SK-N-SH treated with all-trans-retinoic acid at 6 μM for 48 hours (cell line): ENCODE measurements around the gene KIAA0319L.

Experiments
- ATAC-seq: fragments of 200-7000 bp; cut with Tn5 transposase; 3 replicates; pipeline ENCODE4 v1.9.1; 2020; ENCODE audit warnings: mild to moderate bottlenecking, moderate library complexity
- ARNTL ChIP-seq: fragments of 450-650 bp; formaldehyde crosslinking; IDR thresholded peaks from 2 replicates; pipeline ENCODE4 v1.5.0; 2020; ENCODE audit warnings: low read depth, mild to moderate bottlenecking, moderate library complexity, borderline replicate concordance
- BACH2 ChIP-seq: fragments of 250-450 bp; sonication (Bioruptor Pico); IDR thresholded peaks from 2 replicates; pipeline ENCODE4 v1.9.0; 2021; ENCODE audit warnings: mild to moderate bottlenecking, borderline replicate concordance
- CSDC2 ChIP-seq: fragments of 250-450 bp; sonication (Bioruptor Pico); IDR thresholded peaks from 2 replicates; pipeline ENCODE4 v1.5.0; 2020; ENCODE audit warnings: mild to moderate bottlenecking, moderate library complexity
- ESRRG ChIP-seq: fragments of 250-450 bp; sonication (Bioruptor Pico); IDR thresholded peaks from 2 replicates; pipeline ENCODE4 v1.6.1; 2021; ENCODE audit warnings: mild to moderate bottlenecking
- ISL1 ChIP-seq: fragments of 250-450 bp; sonication (Bioruptor Pico); IDR thresholded peaks from 2 replicates; pipeline ENCODE4 v2.1.2; 2022; ENCODE audit warnings: mild to moderate bottlenecking, moderate library complexity
- OSR1 ChIP-seq: fragments of 250-450 bp; sonication (Bioruptor Pico); IDR thresholded peaks from 2 replicates; pipeline ENCODE4 v1.8.0; 2022; ENCODE audit warnings: moderate library complexity, mild to moderate bottlenecking, inconsistent platforms
- PPARA ChIP-seq: fragments of 250-450 bp; sonication (Bioruptor Pico); IDR thresholded peaks from 2 replicates; pipeline ENCODE4 v1.5.0; 2020; ENCODE audit warnings: mild to moderate bottlenecking, borderline replicate concordance
- RARB ChIP-seq: fragments of 250-450 bp; sonication (Bioruptor Pico); IDR thresholded peaks from 2 replicates; pipeline ENCODE4 v1.8.0; 2021; ENCODE audit warnings: mild to moderate bottlenecking, moderate library complexity
- SNAI2 ChIP-seq: fragments of 250-450 bp; sonication (Bioruptor Pico); IDR thresholded peaks from 2 replicates; pipeline ENCODE4 v1.5.0; 2020; ENCODE audit warnings: mild to moderate bottlenecking, moderate library complexity
- TCF4 ChIP-seq: fragments of 250-450 bp; sonication (Bioruptor Pico); IDR thresholded peaks from 2 replicates; pipeline ENCODE4 v1.8.0; 2021; ENCODE audit warnings: mild to moderate bottlenecking, moderate library complexity, borderline replicate concordance
- TOX ChIP-seq: fragments of 250-450 bp; sonication (Bioruptor Pico); IDR thresholded peaks from 2 replicates; pipeline ENCODE4 v1.8.0; 2021; ENCODE audit warnings: mild to moderate bottlenecking, moderate library complexity, borderline replicate concordance
- ZC3H10 ChIP-seq: fragments of 250-450 bp; sonication (Bioruptor Pico); IDR thresholded peaks from 2 replicates; pipeline ENCODE4 v1.5.1; 2021; ENCODE audit warnings: mild to moderate bottlenecking, moderate library complexity
- ZFP3 ChIP-seq: fragments of 250-450 bp; sonication (Bioruptor Pico); IDR thresholded peaks from 2 replicates; pipeline ENCODE4 v1.5.0; 2020; ENCODE audit warnings: mild to moderate bottlenecking, moderate library complexity
- ZFP30 ChIP-seq: fragments of 450-650 bp; formaldehyde crosslinking; IDR thresholded peaks from 2 replicates; pipeline ENCODE4 v1.5.0; 2022; ENCODE audit warnings: mild to moderate bottlenecking, moderate library complexity
- ZNF565 ChIP-seq: fragments of 450-650 bp; formaldehyde crosslinking; conservative IDR thresholded peaks from 2 replicates; pipeline ENCODE4 v1.5.0; 2020; ENCODE audit warnings: low read depth, mild to moderate bottlenecking, moderate library complexity
- ZNF70 ChIP-seq: fragments of 450-650 bp; formaldehyde crosslinking; IDR thresholded peaks from 2 replicates; pipeline ENCODE4 v1.5.0; 2020; ENCODE audit warnings: mild to moderate bottlenecking, moderate library complexity
- ZNF8 ChIP-seq: fragments of 450-650 bp; formaldehyde crosslinking; IDR thresholded peaks from 2 replicates; pipeline ENCODE4 v1.5.0; 2020; ENCODE audit warnings: mild to moderate bottlenecking, moderate library complexity
- TF ChIP-seq, protein P1 (sequence below): fragments of 250-450 bp; sonication (Bioruptor Pico); IDR thresholded peaks from 2 replicates; pipeline ENCODE4 v1.5.1; 2020; ENCODE audit warnings: low read depth, mild to moderate bottlenecking, moderate library complexity
- TF ChIP-seq, protein P2 (sequence below): fragments of 250-450 bp; sonication (Bioruptor Pico); IDR thresholded peaks from 2 replicates; pipeline ENCODE4 v1.8.0; 2021; ENCODE audit warnings: low read depth, mild to moderate bottlenecking, moderate library complexity, borderline replicate concordance
- TF ChIP-seq, protein P3 (sequence below): fragments of 250-450 bp; sonication (Bioruptor Pico); IDR thresholded peaks from 2 replicates; pipeline ENCODE4 v1.8.0; 2020; ENCODE audit warnings: mild to moderate bottlenecking, moderate library complexity, borderline replicate concordance
- TF ChIP-seq, protein P4 (sequence below): fragments of 250-450 bp; sonication (Bioruptor Pico); IDR thresholded peaks from 2 replicates; pipeline ENCODE4 v1.5.0; 2020; ENCODE audit warnings: mild to moderate bottlenecking, moderate library complexity
- TF ChIP-seq, protein P5 (sequence below): fragments of 250-450 bp; sonication (Bioruptor Pico); IDR thresholded peaks from 2 replicates; pipeline ENCODE4 v1.5.1; 2021; ENCODE audit warnings: mild to moderate bottlenecking, moderate library complexity

KIAA0319L gene

DNA sequence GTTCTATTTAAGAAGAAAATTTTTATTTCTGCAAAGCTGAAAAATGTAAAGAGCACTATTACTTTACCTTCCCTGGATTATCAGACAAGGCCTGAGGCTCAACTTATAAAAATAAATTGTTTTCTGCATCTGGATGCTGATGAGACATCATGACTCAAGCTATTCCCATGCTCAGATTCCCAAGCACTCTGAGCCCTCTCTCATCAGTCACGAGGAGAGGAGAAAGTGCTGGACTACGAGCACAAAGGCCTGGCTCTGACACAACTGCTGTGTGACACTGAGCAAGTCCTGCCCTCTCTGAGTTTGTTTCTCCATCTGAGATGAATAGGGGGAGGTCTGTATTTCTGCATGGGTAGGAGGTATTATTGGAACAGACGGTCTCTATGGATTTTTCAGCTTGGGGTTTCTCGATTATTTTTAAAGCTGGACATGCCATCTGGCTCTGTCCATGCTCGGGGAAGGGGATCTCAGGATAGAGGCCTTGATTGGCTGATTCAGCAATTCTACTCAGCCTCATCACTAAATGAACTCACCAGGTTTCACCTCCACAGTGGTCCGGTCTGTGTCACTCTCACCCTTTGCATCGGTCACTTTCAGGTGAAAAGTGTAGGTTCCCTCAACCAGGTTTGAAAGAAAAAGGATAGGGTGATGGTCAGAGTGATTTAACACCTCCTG is 107.7 kb downstream of the KIAA0319L start:
- no peak for TF ChIP-seq ZFP30 (CRISPR knock-in tag)
- TF ChIP-seq ZNF565 (CRISPR knock-in tag), result no peak
- TF ChIP-seq, protein P1, sequence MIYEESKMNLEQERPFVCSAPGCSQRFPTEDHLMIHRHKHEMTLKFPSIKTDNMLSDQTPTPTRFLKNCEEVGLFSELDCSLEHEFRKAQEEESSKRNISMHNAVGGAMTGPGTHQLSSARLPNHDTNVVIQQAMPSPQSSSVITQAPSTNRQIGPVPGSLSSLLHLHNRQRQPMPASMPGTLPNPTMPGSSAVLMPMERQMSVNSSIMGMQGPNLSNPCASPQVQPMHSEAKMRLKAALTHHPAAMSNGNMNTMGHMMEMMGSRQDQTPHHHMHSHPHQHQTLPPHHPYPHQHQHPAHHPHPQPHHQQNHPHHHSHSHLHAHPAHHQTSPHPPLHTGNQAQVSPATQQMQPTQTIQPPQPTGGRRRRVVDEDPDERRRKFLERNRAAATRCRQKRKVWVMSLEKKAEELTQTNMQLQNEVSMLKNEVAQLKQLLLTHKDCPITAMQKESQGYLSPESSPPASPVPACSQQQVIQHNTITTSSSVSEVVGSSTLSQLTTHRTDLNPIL, result no peak
- TF ChIP-seq SNAI2, result no peak
- TF ChIP-seq, protein P2, sequence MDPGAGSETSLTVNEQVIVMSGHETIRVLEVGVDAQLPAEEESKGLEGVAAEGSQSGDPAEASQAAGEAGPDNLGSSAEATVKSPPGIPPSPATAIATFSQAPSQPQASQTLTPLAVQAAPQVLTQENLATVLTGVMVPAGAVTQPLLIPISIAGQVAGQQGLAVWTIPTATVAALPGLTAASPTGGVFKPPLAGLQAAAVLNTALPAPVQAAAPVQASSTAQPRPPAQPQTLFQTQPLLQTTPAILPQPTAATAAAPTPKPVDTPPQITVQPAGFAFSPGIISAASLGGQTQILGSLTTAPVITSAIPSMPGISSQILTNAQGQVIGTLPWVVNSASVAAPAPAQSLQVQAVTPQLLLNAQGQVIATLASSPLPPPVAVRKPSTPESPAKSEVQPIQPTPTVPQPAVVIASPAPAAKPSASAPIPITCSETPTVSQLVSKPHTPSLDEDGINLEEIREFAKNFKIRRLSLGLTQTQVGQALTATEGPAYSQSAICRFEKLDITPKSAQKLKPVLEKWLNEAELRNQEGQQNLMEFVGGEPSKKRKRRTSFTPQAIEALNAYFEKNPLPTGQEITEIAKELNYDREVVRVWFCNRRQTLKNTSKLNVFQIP, result no peak
- no peak for TF ChIP-seq RARB (CRISPR knock-in tag)
- no peak for TF ChIP-seq CSDC2 (CRISPR knock-in tag)
- TF ChIP-seq, protein P3, sequence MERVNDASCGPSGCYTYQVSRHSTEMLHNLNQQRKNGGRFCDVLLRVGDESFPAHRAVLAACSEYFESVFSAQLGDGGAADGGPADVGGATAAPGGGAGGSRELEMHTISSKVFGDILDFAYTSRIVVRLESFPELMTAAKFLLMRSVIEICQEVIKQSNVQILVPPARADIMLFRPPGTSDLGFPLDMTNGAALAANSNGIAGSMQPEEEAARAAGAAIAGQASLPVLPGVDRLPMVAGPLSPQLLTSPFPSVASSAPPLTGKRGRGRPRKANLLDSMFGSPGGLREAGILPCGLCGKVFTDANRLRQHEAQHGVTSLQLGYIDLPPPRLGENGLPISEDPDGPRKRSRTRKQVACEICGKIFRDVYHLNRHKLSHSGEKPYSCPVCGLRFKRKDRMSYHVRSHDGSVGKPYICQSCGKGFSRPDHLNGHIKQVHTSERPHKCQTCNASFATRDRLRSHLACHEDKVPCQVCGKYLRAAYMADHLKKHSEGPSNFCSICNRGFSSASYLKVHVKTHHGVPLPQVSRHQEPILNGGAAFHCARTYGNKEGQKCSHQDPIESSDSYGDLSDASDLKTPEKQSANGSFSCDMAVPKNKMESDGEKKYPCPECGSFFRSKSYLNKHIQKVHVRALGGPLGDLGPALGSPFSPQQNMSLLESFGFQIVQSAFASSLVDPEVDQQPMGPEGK (CRISPR knock-in tag), result no peak
- TF ChIP-seq ZC3H10 (CRISPR knock-in tag), result no peak
- TF ChIP-seq TOX (CRISPR knock-in tag), result no peak
- TF ChIP-seq ZNF70 (CRISPR knock-in tag), result no peak
- TF ChIP-seq ESRRG (CRISPR knock-in tag), result no peak
- no peak for TF ChIP-seq BACH2 (CRISPR knock-in tag)
- TF ChIP-seq ARNTL (CRISPR knock-in tag), result no peak
- TF ChIP-seq, protein P4, sequence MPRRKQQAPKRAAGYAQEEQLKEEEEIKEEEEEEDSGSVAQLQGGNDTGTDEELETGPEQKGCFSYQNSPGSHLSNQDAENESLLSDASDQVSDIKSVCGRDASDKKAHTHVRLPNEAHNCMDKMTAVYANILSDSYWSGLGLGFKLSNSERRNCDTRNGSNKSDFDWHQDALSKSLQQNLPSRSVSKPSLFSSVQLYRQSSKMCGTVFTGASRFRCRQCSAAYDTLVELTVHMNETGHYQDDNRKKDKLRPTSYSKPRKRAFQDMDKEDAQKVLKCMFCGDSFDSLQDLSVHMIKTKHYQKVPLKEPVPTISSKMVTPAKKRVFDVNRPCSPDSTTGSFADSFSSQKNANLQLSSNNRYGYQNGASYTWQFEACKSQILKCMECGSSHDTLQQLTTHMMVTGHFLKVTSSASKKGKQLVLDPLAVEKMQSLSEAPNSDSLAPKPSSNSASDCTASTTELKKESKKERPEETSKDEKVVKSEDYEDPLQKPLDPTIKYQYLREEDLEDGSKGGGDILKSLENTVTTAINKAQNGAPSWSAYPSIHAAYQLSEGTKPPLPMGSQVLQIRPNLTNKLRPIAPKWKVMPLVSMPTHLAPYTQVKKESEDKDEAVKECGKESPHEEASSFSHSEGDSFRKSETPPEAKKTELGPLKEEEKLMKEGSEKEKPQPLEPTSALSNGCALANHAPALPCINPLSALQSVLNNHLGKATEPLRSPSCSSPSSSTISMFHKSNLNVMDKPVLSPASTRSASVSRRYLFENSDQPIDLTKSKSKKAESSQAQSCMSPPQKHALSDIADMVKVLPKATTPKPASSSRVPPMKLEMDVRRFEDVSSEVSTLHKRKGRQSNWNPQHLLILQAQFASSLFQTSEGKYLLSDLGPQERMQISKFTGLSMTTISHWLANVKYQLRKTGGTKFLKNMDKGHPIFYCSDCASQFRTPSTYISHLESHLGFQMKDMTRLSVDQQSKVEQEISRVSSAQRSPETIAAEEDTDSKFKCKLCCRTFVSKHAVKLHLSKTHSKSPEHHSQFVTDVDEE (CRISPR knock-in tag), result no peak
- no peak for TF ChIP-seq TCF4
- TF ChIP-seq, protein P5, sequence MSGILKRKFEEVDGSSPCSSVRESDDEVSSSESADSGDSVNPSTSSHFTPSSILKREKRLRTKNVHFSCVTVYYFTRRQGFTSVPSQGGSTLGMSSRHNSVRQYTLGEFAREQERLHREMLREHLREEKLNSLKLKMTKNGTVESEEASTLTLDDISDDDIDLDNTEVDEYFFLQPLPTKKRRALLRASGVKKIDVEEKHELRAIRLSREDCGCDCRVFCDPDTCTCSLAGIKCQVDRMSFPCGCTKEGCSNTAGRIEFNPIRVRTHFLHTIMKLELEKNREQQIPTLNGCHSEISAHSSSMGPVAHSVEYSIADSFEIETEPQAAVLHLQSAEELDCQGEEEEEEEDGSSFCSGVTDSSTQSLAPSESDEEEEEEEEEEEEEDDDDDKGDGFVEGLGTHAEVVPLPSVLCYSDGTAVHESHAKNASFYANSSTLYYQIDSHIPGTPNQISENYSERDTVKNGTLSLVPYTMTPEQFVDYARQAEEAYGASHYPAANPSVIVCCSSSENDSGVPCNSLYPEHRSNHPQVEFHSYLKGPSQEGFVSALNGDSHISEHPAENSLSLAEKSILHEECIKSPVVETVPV (CRISPR knock-in tag), result no peak
- no peak for TF ChIP-seq ZNF8 (CRISPR knock-in tag)
- TF ChIP-seq PPARA (CRISPR knock-in tag), result no peak
- TF ChIP-seq, all 23 proteins: peak for 0
- peak; percentile 51 for ATAC-seq

DNA sequence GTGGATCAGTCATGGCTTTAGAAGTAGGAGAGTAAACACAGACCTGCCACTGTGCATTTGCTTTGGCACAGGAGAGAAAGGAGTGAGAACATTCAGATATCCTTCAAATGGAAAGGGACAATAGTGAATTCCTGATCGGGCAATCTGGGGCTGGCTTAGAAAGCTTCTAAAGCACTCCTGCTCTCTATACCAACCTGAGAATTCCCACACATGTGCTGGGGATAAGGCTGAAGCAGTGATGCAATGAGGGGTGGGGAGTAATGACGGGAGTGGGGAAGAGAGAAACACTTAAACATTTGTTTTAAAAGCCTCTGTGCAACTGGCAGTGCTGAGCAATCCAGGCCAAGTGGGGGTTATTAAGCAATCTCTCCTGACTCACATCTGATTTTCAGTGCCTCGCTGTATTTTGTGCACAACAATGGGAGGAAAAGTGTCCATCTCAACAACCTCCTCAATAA is 108.8 kb downstream of the KIAA0319L start:
- ATAC-seq, result no peak
- TF ChIP-seq RARB (CRISPR knock-in tag) (no peak), ISL1 (CRISPR knock-in tag) (peak; percentile 65), ZFP3 (CRISPR knock-in tag) (0 out of 2 replicates have a peak, but pooled peaks have one; percentile 36)

DNA sequence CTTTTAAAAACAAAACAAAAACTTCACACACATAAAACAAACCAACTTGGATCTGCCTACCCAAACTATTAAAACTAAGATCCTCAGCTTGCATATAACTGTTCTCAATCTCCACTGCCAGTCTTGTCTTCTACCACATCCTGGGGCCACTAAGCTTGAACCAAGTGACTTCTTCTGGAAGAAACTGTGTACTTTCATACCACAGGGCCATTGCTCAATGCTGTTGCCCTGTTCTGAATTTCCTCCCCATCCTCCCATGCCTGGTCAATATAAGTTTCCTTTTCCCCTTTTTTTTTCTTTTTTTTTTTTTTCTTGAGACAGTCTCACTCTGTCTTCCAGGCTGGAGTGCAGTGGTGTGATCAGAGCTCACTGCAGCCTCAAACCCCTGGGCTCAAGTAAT is 109.9 kb downstream of the KIAA0319L start:
- TF ChIP-seq ZC3H10 (CRISPR knock-in tag), result no peak
- no peak for TF ChIP-seq TOX (CRISPR knock-in tag)
- TF ChIP-seq, protein P3 (CRISPR knock-in tag), result no peak
- TF ChIP-seq, protein P1, result no peak
- no peak for TF ChIP-seq ARNTL (CRISPR knock-in tag)
- TF ChIP-seq ZFP3 (CRISPR knock-in tag), result no peak
- no peak for TF ChIP-seq SNAI2
- TF ChIP-seq, protein P2, result no peak
- TF ChIP-seq OSR1 (CRISPR knock-in tag), result no peak
- no peak for ATAC-seq
